ENCODE results near the gene APH1B.
"Not testable (repeated sequence)": the region's sequence is repeated elsewhere in the genome, so short reads cannot be mapped to it uniquely, and the experiment has no call there.

Gene APH1B

DNA sequence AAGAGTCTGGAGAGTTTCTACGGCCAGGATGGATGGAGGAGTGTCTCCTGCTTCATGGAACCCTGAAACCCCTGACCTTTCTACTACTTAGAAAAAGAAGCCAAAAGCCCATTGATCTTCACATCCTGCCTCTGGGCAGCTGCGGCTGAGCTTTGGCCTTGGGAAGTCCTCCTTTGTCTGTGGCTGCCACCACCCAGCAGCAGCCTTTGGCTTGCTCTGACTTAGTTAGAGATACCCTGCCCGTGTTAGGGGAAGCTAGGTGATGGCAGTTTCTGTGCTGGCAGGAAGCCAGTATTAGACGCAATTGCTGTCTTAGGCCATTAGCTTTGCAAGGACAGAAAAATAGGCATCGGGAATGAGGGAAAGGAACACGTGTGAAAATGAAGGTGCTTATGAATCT lies 18.8 kb downstream of the APH1B start:
- DNase-seq (ENCODE audit: low read depth in 2 of 2) = no peak

DNA sequence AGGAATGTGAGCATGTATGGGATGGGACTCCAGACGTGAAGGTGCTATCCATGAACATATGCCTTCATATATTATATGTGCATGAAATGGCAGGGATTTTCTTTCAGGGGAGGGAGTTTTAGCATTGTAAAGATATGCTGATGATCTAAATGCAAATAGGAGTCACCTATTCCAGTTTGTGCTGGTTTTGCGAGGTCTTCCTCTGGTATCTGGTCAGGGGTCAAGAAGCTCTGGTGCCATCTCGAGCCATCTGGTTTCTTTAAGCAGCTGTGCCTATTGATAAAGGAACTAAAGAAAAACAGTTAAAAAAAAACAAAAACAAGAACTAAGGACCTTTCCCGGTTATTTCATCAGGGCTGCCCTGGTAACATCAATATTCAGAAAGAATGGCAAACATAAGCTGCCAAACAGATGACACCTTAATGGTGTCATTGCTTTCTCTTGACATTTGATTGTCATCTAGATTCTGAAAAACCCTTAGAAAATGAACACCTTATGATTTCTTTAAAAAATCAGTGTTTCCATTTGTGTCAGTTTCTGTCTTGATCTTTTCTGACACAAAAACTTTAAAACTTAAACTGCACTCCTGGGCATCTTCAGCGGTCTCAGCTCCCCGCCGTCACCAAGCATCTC lies 22.7 kb downstream of the APH1B start:
- DNase-seq (ENCODE audit: low read depth in 2 of 2) = no peak

GRCh38 chr15:63301088-63301487 lies 23.7 kb downstream of the APH1B start:
- DNase-seq (ENCODE audit: low read depth in 2 of 2) = no peak

- no peak for DNase-seq (ENCODE audit: low read depth in 2 of 2)
These were observed 27.9 kb downstream of the APH1B start for GRCh38 chr15:63305260-63305659.

DNA sequence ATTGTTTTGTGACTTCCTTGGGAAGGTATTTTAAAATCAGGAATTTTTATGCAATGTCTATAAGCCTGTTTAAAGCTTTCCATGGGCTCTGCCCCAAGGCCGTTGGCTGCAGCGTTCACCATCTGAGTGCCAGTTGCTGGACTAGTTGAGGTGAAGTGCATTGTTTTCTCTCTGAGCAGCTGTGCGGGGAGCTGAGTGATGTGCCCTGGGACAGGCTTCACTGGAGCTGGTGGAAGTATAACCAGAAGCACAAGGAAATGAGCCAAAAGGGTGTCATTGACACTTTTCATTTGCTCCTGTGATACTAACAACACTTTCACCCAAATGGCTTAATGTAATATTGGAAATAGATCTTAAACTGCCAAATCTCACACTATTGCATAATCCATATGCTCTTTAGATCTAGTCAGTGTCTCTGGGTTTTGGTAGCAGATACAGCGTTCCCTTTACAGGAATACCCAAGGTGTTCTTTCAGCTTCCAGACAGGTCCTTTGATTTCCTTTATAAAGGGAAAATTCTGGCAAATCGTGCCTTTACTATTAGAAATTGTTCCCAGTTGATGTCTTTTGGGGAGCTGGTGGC lies 29.2 kb downstream of the APH1B start:
- no peak for DNase-seq (ENCODE audit: low read depth in 2 of 2)

DNA sequence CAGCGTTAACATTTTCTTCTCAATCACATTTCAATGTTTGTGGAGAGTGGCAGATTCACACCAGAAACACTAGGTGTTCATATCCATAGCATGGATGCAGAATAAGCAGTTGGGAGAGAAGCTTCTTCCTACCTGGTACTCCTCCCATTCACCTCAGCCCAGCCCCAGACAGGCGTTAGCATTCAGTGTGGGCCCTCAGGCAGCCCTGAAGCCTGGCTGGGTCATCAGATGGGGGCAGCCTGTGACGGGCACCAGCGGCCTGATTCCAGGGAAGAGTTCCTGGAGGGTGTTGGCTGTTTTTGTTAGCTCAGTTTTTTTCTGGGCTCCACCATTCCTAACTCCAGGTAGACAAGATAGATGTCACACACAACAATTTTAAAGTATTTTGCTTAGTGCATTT lies 31.1 kb downstream of the APH1B start:
- no peak for DNase-seq (ENCODE audit: low read depth in 2 of 2)

DNA sequence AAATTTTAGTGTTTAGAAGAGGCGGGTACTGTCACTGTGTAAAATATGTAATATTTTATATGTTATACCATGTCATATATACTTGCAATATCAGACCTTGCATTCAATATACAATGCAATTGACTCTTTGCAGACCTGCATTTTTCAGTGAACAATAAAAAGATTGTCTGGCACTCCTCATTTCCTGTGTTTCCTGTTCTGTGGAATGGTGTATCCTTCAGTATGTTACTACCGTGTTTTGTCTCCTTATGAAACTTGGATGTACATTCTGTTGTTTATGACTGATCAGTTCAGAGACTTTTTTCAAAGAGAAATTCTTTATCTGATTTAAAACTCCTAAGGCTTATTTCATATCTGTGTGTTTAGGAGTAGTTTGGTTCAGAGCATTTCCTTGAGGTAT lies 31.5 kb downstream of the APH1B start:
- no peak for DNase-seq (ENCODE audit: low read depth in 2 of 2)

DNA sequence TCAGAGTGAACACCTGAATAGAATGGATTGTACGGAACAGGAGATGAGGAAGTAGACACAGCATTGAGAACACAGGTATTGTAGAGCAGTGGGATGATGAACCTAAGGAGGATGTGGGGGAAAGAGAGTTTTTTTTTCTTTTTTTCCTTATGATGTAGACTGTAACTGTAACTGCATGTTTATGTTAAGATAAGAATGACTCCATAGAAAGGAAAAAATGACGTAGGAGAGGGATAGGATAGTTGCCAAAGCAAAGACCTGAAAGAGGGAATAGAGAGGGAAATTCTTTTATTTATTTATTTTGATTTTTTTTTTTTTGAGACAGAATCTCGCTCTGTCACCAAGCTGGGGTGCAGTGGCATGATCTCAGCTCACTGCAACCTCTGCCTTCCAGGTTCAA lies 33.2 kb downstream of the APH1B start:
- no peak for DNase-seq (ENCODE audit: low read depth in 2 of 2)

- no peak for DNase-seq (ENCODE audit: low read depth in 2 of 2)
These were observed 34.9 kb downstream of the APH1B start for GRCh38 chr15:63312286-63312685.

DNA sequence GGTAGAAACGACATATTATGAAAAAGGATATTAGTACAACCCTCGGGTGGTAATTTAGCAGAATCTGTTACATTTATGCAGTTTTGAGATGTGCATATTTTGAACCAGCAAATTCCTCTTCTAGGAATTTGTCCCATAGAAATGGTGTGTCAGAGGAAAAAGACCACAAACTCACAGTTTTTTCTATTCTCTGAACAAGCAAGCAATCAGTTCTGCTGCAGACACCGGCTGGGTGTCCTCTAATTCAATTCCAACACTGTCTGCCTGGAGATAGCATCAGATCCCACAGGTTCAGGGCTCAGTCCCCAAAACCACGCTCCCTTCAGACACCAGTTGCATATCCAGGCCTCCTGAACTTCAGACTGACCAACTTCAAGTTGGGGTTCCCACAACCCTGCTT lies 36.4 kb downstream of the APH1B start:
- no peak for DNase-seq (ENCODE audit: low read depth in 2 of 2)

GRCh38 chr15:63314409-63314808 lies 37.0 kb downstream of the APH1B start:
- no peak for DNase-seq (ENCODE audit: low read depth in 2 of 2)

- DNase-seq (ENCODE audit: low read depth in 2 of 2) = no peak
These were observed 40.9 kb downstream of the APH1B start for GRCh38 chr15:63318344-63318743.

DNA sequence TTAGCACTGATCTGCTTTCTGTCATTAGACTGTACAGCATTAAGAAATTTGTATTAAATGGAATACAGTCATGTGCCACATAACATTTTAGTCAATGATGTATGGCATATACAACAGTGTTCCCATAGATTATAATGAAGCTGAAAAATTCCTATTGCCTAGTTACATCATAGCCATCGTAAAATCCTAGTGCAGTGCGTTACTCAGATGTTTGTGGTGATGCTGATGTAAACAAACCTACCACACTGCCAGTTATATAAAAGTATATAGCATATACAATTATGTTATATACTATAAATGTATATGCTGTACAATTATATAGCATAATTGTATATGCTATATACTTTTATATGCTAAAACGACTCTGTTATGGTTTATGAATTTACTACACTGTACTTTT lies 41.7 kb downstream of the APH1B start:
- no peak for DNase-seq (ENCODE audit: low read depth in 2 of 2)

GRCh38 chr15:63320446-63320845 lies 43.0 kb downstream of the APH1B start:
- not testable (repeated sequence) for DNase-seq (ENCODE audit: low read depth in 2 of 2)

- not testable (repeated sequence) for DNase-seq (ENCODE audit: low read depth in 2 of 2)
These were observed 43.6 kb downstream of the APH1B start for GRCh38 chr15:63320981-63321380.

DNA sequence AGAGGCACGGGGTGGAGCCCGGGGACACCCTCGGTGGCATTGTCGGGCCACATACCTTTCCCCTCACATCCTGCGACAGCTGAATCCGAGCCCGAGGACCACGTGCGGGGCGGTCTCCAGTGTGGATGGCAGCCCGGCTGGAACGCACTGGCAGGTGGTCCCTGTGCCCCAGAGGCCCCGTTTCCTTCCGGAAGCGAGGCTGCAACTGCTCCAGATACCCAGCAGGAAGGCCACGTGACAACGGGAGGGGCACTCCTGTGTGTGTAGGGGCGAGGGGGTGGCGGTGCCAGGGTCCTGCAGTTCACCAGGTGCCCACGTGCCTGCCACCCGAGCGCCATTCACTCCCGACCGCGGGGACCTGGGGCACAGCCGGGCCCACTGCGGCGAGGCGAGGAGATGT lies 44.1 kb downstream of the APH1B start:
- DNase-seq (ENCODE audit: low read depth in 2 of 2) = no peak

GRCh38 chr15:63322541-63322940 lies 45.1 kb downstream of the APH1B start:
- no peak for DNase-seq (ENCODE audit: low read depth in 2 of 2)

DNA sequence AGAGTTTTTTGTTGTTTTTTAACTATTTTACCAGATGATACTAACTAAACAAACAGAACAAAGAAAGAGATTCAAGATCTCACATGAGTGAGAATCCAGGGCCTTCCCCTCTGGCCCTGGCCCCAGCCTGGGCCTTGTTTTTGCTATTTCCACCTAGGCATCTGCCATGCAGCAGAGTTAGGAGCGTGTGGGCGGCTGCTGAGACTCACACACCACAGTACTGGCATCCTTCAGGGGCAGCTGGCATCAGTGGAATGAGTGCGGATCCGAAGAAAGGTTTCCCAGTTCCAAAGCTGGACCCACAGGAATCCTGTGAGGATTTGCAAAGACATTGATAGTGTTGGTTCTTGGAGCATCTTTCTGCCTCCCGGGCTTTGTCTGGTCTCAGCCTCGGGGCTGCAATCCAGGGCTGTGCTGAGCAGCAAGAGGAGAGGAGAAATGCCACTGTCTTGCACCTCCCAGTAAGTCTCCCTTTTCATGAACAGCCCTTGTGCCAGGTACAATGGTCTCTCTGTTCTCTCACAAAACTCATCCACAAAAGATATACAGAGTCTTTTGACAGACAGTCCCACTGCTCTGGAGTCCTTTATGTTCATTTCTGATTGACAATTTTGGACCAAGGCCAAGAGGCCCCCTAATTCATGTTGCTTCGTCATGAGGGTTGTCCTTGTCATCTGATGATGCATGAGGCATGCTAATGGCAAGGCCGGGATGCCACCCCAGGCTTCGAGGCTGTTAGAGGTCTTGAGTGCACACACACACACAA lies 46.6 kb downstream of the APH1B start:
- no peak for DNase-seq (ENCODE audit: low read depth in 2 of 2)

GRCh38 chr15:63324770-63325169 lies 47.4 kb downstream of the APH1B start:
- no peak for DNase-seq (ENCODE audit: low read depth in 2 of 2)

- DNase-seq (ENCODE audit: low read depth in 2 of 2) = no peak
These were observed 50.4 kb downstream of the APH1B start for GRCh38 chr15:63327648-63328421.

DNA sequence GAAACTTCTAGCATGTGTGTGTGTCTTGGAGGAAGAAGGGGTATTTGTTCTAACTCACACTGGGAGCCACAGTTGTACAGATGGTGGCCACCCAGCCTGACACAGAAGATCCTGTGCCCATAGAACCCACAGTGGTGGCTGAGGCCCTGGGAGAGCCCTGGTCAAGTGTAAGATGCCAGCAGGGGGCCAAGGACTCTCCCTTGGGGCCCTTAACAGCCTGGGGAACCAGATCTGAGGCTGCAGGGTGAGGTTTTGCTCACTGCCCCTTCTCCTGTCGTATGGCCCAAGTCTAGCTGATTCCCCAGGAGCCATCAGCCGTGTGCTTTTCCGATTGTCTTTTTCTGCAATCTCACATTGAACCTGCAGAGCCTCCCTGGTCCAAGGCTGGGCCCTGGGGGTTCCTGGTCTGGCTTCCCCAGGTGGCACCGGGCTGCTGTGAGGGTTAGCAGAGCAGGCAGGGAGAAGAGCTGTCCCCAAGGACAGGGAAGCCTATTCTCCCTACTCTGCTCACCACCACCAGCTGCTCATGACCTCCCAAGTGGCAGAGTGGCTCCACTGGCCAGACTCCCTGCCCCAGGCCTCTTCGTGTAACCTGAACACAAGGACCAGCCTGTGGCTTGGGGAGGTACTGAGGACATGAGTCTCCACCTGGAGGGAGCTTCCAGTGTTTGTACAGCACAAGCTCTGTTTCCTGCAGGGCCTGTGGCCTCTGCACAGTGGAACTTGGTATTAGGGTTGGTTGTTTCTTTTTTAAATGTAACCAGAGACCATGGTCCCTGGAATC lies 52.4 kb downstream of the APH1B start:
- DNase-seq (ENCODE audit: low read depth in 2 of 2) = no peak

- DNase-seq (ENCODE audit: low read depth in 2 of 2) = no peak
These were observed 53.5 kb downstream of the APH1B start for GRCh38 chr15:63330926-63331325.
